OCI-LY3 (cell line): ENCODE data around the gene MED16.

Experiments
- H2AFZ ChIP-seq: fragments of 200-600, 300-600 bp; shearing (Covaris generic); 2 replicates; pipeline ENCODE4 v1.6.0; 2014; ENCODE audit warnings: antibody characterized with exemption, low read depth, low read length
- H3K27ac ChIP-seq: fragments of 200-600, 300-600 bp; sonication (generic); 2 replicates; pipeline ENCODE4 v1.5.1; 2014; ENCODE audit warnings: mild to moderate bottlenecking, low read length, moderate library complexity, mixed read lengths
- H3K27me3 ChIP-seq: fragments of 200-600, 300-600 bp; sonication (generic); 2 replicates; pipeline ENCODE4 v1.6.1; 2014; ENCODE audit warnings: low read depth, low read length, mixed read lengths
- H3K36me3 ChIP-seq: fragments of 200-600, 300-600 bp; sonication (generic); replicated peaks from 2 replicates; pipeline ENCODE3; 2014; ENCODE audit warnings: low read depth, low read length, mixed read lengths
- H3K4me1 ChIP-seq: fragments of 300-600, 200-600 bp; sonication (generic); 2 replicates; pipeline ENCODE4 v1.6.1; 2014; ENCODE audit warnings: low read length, mixed read lengths
- H3K4me2 ChIP-seq: fragments of 200-600, 300-600 bp; sonication (generic); 2 replicates; pipeline ENCODE4 v1.6.1; 2014; ENCODE audit warnings: low read length, mixed read lengths
- H3K4me3 ChIP-seq: fragments of 300-600, 200-600 bp; sonication (generic); 2 replicates; pipeline ENCODE4 v1.5.1; 2014; ENCODE audit warnings: antibody characterized with exemption, mild to moderate bottlenecking, low read length, moderate library complexity
- H3K79me2 ChIP-seq: fragments of 300-600, 200-600 bp; shearing (Covaris generic); 2 replicates; pipeline ENCODE4 v1.6.1; 2014; ENCODE audit warnings: mild to moderate bottlenecking, low read length, mixed read lengths
- H3K9ac ChIP-seq: fragments of 300-600, 200-600 bp; shearing (Covaris generic); 2 replicates; pipeline ENCODE4 v1.6.0; 2014; ENCODE audit warnings: mild to moderate bottlenecking, low read length, moderate library complexity
- H3K9me3 ChIP-seq: fragments of 200-600, 300-600 bp; shearing (Covaris generic); 2 replicates; pipeline ENCODE4 v1.6.1; 2014; ENCODE audit warnings: low read length, mixed read lengths; ENCODE audit not compliant: insufficient read depth
- H4K20me1 ChIP-seq: fragments of 200-600, 300-600 bp; sonication (generic); 2 replicates; pipeline ENCODE4 v1.6.1; 2016; ENCODE audit warnings: low read length, mixed read lengths; ENCODE audit not compliant: insufficient read depth
- CTCF ChIP-seq: fragments of 200-600, 300-600 bp; sonication (generic); IDR thresholded peaks from 2 replicates; pipeline ENCODE4 v1.5.1; 2014; ENCODE audit warnings: antibody characterized with exemption, low read length, low read depth
- EZH2phosphoT487 ChIP-seq: fragments of 200-600 bp; shearing (Covaris generic); IDR thresholded peaks from 2 replicates; pipeline ENCODE4 v1.6.1; 2018; ENCODE audit warnings: antibody characterized with exemption, mixed run types, low read depth

MED16 gene

GRCh38 chr19:887072-887471 is 5.9 kb downstream of the MED16 start:
- H3K4me3 ChIP-seq: no peak overlapping the region
- TF ChIP-seq EZH2phosphoT487 (no peak), CTCF (no peak)
- H3K4me1 ChIP-seq: no peaks in the 10 kb centered on the region
- H3K9me3 ChIP-seq: no peaks in the 10 kb centered on the region
- H3K9ac ChIP-seq: no peak overlapping the region
- H3K27ac ChIP-seq: no peak overlapping the region
- H4K20me1 ChIP-seq: no peaks in the 10 kb centered on the region
- peaks cover 9% of the 10 kb centered on the region for H3K79me2 ChIP-seq
- H2AFZ ChIP-seq: no peak overlapping the region
- no peak overlapping the region for H3K4me2 ChIP-seq
- H3K27me3 ChIP-seq: no peaks in the 10 kb centered on the region
- peaks cover 54% of the 10 kb centered on the region for H3K36me3 ChIP-seq

- Histone ChIP-seq H3K27me3 (no peaks in the 10 kb centered on the region), H3K79me2 (no peaks in the 10 kb centered on the region), H3K27ac (no peak overlapping the region), H3K4me2 (no peak overlapping the region), H4K20me1 (0 out of 2 replicates have a peak, but pooled peaks cover 6% of the 10 kb centered on the region), H2AFZ (no peak overlapping the region), H3K4me3 (no peak overlapping the region), H3K36me3 (peaks cover 67% of the 10 kb centered on the region), H3K9me3 (no peaks in the 10 kb centered on the region), H3K4me1 (no peaks in the 10 kb centered on the region), H3K9ac (no peak overlapping the region)
- TF ChIP-seq CTCF: no peak
- no peak for TF ChIP-seq EZH2phosphoT487
Measured at GRCh38 chr19:885536-886224, 7.3 kb downstream of the MED16 start.

- Histone ChIP-seq H3K4me1 (no peaks in the 10 kb centered on the region), H3K27me3 (no peaks in the 10 kb centered on the region), H3K79me2 (no peaks in the 10 kb centered on the region), H3K27ac (no peak overlapping the region), H3K36me3 (peaks cover 63% of the 10 kb centered on the region), H3K9me3 (no peaks in the 10 kb centered on the region), H3K9ac (no peak overlapping the region), H3K4me2 (no peak overlapping the region), H2AFZ (no peak overlapping the region), H3K4me3 (no peak overlapping the region), H4K20me1 (0 out of 2 replicates have a peak, but pooled peaks cover 6% of the 10 kb centered on the region)
- TF ChIP-seq CTCF: no peak
- no peak for TF ChIP-seq EZH2phosphoT487
Measured at GRCh38 chr19:884420-885211, 8.4 kb downstream of the MED16 start.

GRCh38 chr19:883661-884211 is 9.3 kb downstream of the MED16 start:
- H3K27ac ChIP-seq: no peak overlapping the region
- H2AFZ ChIP-seq: no peak overlapping the region
- no peaks in the 10 kb centered on the region for H3K27me3 ChIP-seq
- H3K9ac ChIP-seq: no peak overlapping the region
- TF ChIP-seq EZH2phosphoT487 (no peak), CTCF (no peak)
- H4K20me1 ChIP-seq: 0 out of 2 replicates have a peak, but pooled peaks cover 6% of the 10 kb centered on the region
- no peak overlapping the region for H3K4me3 ChIP-seq
- no peaks in the 10 kb centered on the region for H3K9me3 ChIP-seq
- H3K79me2 ChIP-seq: no peaks in the 10 kb centered on the region
- H3K4me1 ChIP-seq: no peaks in the 10 kb centered on the region
- H3K4me2 ChIP-seq: no peak overlapping the region
- peaks cover 54% of the 10 kb centered on the region for H3K36me3 ChIP-seq
